Effector CD4-positive, alpha-beta T cell (primary cell): ENCODE results near the gene ADGRG1.

Experiments used
- DNase-seq: peaks from one replicate; pipeline ENCODE4 v3.0.0-alpha.2; 2020

ADGRG1 gene

GRCh38 chr16:57649443-57649751 is 21.0 kb downstream of the ADGRG1 start:
- DNase-seq = no peak

GRCh38 chr16:57649846-57650245 is 21.4 kb downstream of the ADGRG1 start:
- no peak for DNase-seq

GRCh38 chr16:57651344-57652333 is 23.2 kb downstream of the ADGRG1 start:
- DNase-seq = no peak

GRCh38 chr16:57652695-57653471 is 24.5 kb downstream of the ADGRG1 start:
- DNase-seq = no peak

GRCh38 chr16:57653936-57654335 is 25.5 kb downstream of the ADGRG1 start:
- no peak for DNase-seq

- DNase-seq = no peak
Measured at GRCh38 chr16:57656342-57656955, 28.0 kb downstream of the ADGRG1 start.

- DNase-seq = no peak
Measured at GRCh38 chr16:57657228-57657627, 28.8 kb downstream of the ADGRG1 start.

- DNase-seq = no peak
Measured at GRCh38 chr16:57658130-57658877, 29.9 kb downstream of the ADGRG1 start.

- DNase-seq = no peak
Measured at GRCh38 chr16:57658878-57659674, 30.6 kb downstream of the ADGRG1 start.

GRCh38 chr16:57660715-57661463 is 32.5 kb downstream of the ADGRG1 start:
- no peak for DNase-seq

- DNase-seq = no peak
Measured at GRCh38 chr16:57661510-57661909, 33.1 kb downstream of the ADGRG1 start.

GRCh38 chr16:57661936-57662906 is 33.8 kb downstream of the ADGRG1 start:
- no peak for DNase-seq

- DNase-seq = no peak
Measured at GRCh38 chr16:57663436-57663835, 35.0 kb downstream of the ADGRG1 start.

- DNase-seq = no peak
Measured at GRCh38 chr16:57663917-57664661, 35.7 kb downstream of the ADGRG1 start.

- no peak for DNase-seq
Measured at GRCh38 chr16:57664662-57665025, 36.2 kb downstream of the ADGRG1 start.

GRCh38 chr16:57665541-57665940 is 37.1 kb downstream of the ADGRG1 start:
- no peak for DNase-seq

- DNase-seq = no peak
Measured at GRCh38 chr16:57666353-57667047, 38.1 kb downstream of the ADGRG1 start.

GRCh38 chr16:57667048-57667525 is 38.7 kb downstream of the ADGRG1 start:
- no peak for DNase-seq
